ENCODE measurements around the gene ZFP36L2.

DNA sequence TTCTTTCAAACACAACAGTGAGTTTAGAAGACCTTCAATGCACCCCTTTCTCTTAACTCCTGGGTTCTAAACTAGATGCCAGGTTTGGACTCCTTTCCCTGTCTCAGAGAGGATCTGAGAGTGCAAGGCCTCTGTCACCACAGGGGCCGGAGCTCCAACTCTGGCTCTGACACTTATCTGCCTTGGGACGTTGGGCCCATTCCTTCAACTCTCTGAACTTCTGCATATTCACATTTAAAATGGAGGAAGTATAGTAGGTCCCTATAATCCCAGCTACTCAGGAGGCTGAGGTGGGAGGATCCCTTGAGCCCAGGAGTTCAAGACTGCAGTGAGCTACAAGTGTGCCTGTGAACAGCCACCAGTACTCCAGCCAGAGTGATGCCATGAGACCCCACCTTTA lies 44.1 kb upstream of the ZFP36L2 start:
- TF ChIP-seq, protein P1, sequence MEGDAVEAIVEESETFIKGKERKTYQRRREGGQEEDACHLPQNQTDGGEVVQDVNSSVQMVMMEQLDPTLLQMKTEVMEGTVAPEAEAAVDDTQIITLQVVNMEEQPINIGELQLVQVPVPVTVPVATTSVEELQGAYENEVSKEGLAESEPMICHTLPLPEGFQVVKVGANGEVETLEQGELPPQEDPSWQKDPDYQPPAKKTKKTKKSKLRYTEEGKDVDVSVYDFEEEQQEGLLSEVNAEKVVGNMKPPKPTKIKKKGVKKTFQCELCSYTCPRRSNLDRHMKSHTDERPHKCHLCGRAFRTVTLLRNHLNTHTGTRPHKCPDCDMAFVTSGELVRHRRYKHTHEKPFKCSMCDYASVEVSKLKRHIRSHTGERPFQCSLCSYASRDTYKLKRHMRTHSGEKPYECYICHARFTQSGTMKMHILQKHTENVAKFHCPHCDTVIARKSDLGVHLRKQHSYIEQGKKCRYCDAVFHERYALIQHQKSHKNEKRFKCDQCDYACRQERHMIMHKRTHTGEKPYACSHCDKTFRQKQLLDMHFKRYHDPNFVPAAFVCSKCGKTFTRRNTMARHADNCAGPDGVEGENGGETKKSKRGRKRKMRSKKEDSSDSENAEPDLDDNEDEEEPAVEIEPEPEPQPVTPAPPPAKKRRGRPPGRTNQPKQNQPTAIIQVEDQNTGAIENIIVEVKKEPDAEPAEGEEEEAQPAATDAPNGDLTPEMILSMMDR (IDR thresholded peaks at IDR 0.05), result no peak
- no peak for TF ChIP-seq POLR2A (IDR thresholded peaks at IDR 0.05)

All from thyroid gland (tissue), 4 donors.